ENCODE measurements around the gene TMPRSS4.

Gene TMPRSS4

GRCh38 chr11:118109231-118109630 is 32.4 kb downstream of the TMPRSS4 start:
- DNase-seq, result peak; percentile 12

- DNase-seq, result no peak
These were observed 34.3 kb downstream of the TMPRSS4 start for GRCh38 chr11:118111019-118111743.

- no peak for DNase-seq
These were observed 34.8 kb downstream of the TMPRSS4 start for GRCh38 chr11:118111744-118112035.

GRCh38 chr11:118112711-118113430 is 36.0 kb downstream of the TMPRSS4 start:
- no peak for DNase-seq

GRCh38 chr11:118114266-118114665 is 37.4 kb downstream of the TMPRSS4 start:
- DNase-seq, result no peak

- no peak for DNase-seq
These were observed 38.2 kb downstream of the TMPRSS4 start for GRCh38 chr11:118115048-118115447.

GRCh38 chr11:118117790-118118601 is 41.1 kb downstream of the TMPRSS4 start:
- no peak for DNase-seq

- DNase-seq, result no peak
These were observed 43.9 kb downstream of the TMPRSS4 start for GRCh38 chr11:118120793-118121192.

GRCh38 chr11:118124929-118125535 is 48.2 kb downstream of the TMPRSS4 start:
- DNase-seq, result no peak

GRCh38 chr11:118126082-118126838 is 49.4 kb downstream of the TMPRSS4 start:
- DNase-seq, result no peak

- DNase-seq, result no peak
These were observed 51.4 kb downstream of the TMPRSS4 start for GRCh38 chr11:118128310-118128709.

- no peak for DNase-seq
These were observed 52.0 kb downstream of the TMPRSS4 start for GRCh38 chr11:118128721-118129470.

- DNase-seq, result no peak
These were observed 52.7 kb downstream of the TMPRSS4 start for GRCh38 chr11:118129471-118130172.

- no peak for DNase-seq
These were observed 55.7 kb downstream of the TMPRSS4 start for GRCh38 chr11:118132385-118133151.

- DNase-seq, result no peak
These were observed 56.9 kb downstream of the TMPRSS4 start for GRCh38 chr11:118133816-118134215.

- DNase-seq, result no peak
These were observed 58.3 kb downstream of the TMPRSS4 start for GRCh38 chr11:118135051-118135795.

GRCh38 chr11:118135796-118136165 is 58.9 kb downstream of the TMPRSS4 start:
- no peak for DNase-seq

- no peak for DNase-seq
These were observed 59.5 kb downstream of the TMPRSS4 start for GRCh38 chr11:118136341-118136740.

GRCh38 chr11:118136801-118137200 is 59.9 kb downstream of the TMPRSS4 start:
- no peak for DNase-seq

Data from fibroblast of skin of right biceps (primary cell).